Stimulated activated CD8-positive, alpha-beta memory T cell treated with anti-CD3 and anti-CD28 coated beads, Interleukin-12 subunit alpha, Interleukin-12 subunit beta, amount 100 ng/mL, for 24 hours (primary cell): ENCODE results near the gene HOXA6.

ENCODE experiments used
- DNase-seq: peaks from one replicate; pipeline ENCODE4 v3.0.0-alpha.2; 2020; ENCODE audit errors: extremely low read depth

HOXA6 gene

GRCh38 chr7:27185013-27185853 is 37.7 kb upstream of the HOXA6 start, which contains the start of gene HOXA11:
Gene HOXA11, minus strand, starts transcription at chr7:27185232. Its CDS starts 88 bp downstream, at chr7:27185144.
- DNase-seq = no peak

- no peak for DNase-seq
Measured at GRCh38 chr7:27184337-27185012, 36.9 kb upstream of the HOXA6 start.

- DNase-seq = no peak
Measured at GRCh38 chr7:27183682-27184336, 36.2 kb upstream of the HOXA6 start.

- DNase-seq = no peak
Measured at GRCh38 chr7:27182861-27183681, 35.5 kb upstream of the HOXA6 start.

- no peak for DNase-seq
Measured at GRCh38 chr7:27182285-27182841, 34.8 kb upstream of the HOXA6 start.

GRCh38 chr7:27181795-27182275 is 34.3 kb upstream of the HOXA6 start:
- DNase-seq = no peak

- DNase-seq = no peak
Measured at GRCh38 chr7:27180431-27181420, 33.2 kb upstream of the HOXA6 start.

- DNase-seq = no peak
Measured at GRCh38 chr7:27179503-27180430, 32.2 kb upstream of the HOXA6 start.

- no peak for DNase-seq
Measured at GRCh38 chr7:27179030-27179429, 31.5 kb upstream of the HOXA6 start.

GRCh38 chr7:27178366-27178765 is 30.8 kb upstream of the HOXA6 start:
- no peak for DNase-seq

GRCh38 chr7:27177795-27178320 is 30.3 kb upstream of the HOXA6 start:
- no peak for DNase-seq

- DNase-seq = no peak
Measured at GRCh38 chr7:27176962-27177794, 29.6 kb upstream of the HOXA6 start.

GRCh38 chr7:27176524-27176845 is 28.9 kb upstream of the HOXA6 start:
- DNase-seq = no peak

GRCh38 chr7:27175626-27176523 is 28.3 kb upstream of the HOXA6 start:
- DNase-seq = no peak

GRCh38 chr7:27174874-27175625 is 27.5 kb upstream of the HOXA6 start:
- DNase-seq = no peak
